ENCODE results near the gene GLUD1. TPM values are rescaled to one million over a fixed set of nuclear protein-coding genes. Genes with fewer than 3 reads are reported as not detected.
"Not testable (repeated sequence)": the region's sequence is repeated elsewhere in the genome, so short reads cannot be mapped to it uniquely, and the experiment has no call there.

The GLUD1 gene
- total RNA-seq, 2 experiments from 2014 or later: 85.8 to 111 TPM

DNA sequence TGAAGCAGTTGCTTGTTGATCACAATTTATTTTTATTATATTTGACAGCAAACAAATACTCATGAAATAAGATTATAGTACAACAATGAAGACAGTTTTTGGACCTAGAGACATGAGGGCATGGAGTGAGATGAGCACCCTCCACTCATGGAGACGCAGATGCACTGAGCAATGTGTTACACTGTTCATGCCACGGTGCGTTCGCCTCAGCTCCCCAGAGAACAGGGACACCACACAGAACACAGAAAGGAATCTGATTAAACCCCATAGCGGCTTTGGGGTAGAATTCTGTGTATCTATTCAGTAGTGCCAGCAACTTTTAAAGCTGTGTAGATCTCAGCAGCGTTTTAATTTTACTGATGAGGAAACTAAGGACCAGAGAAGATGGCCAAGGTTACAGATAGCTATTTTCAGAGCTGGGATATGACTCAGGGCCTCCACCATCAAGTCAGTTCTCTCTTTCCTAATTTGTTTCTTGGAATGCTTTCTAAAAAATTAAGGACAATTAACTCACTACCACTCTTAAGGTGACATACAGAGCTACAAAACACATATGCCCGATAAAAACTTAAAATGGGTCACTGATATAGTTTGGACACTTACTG lies 41.0 kb downstream of the GLUD1 start:
- CTCF ChIA-PET: interaction anchor here (0.5 to 0.8 kb wide), 2 partner anchors 14 to 115 kb away, joined by 4 read pairs; no protein-coding TSS in a partner anchor
- H3K27ac Mint-ChIP-seq: no peak overlapping the region
- no peaks in the 10 kb centered on the region for H3K9me3 Mint-ChIP-seq (ENCODE audit: low read depth)
- H3K4me3 Mint-ChIP-seq: no peak overlapping the region
- DNase-seq (no peak), ATAC-seq (no peak)
- H3K27me3 Mint-ChIP-seq: no peaks in the 10 kb centered on the region
- H3K36me3 Mint-ChIP-seq: peaks cover 33% of the 10 kb centered on the region
- no peaks in the 10 kb centered on the region for H3K4me1 Mint-ChIP-seq

DNA sequence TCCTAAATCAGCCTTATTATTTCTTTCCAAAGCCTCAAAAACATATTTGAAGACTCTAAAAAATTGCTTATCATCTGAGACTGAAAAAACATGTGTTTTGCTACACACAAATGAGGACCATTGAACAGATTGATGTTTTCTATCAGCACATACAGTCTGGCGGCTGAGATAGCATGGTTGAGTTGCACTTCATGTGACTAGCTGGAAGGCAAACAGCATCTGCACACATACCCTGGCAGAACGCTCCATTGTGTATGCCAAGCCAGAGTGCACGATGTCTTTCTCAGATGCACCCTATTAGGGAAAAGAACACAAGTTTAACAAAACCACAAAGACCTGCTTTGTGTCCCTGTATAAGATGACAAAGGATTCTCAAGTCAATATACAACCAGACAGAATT lies 41.5 kb downstream of the GLUD1 start:
- Mint-ChIP-seq H3K4me3 (no peak overlapping the region), H3K4me1 (no peaks in the 10 kb centered on the region), H3K27ac (no peak overlapping the region), H3K9me3 (ENCODE audit: low read depth) (no peaks in the 10 kb centered on the region), H3K27me3 (no peaks in the 10 kb centered on the region), H3K36me3 (peaks cover 31% of the 10 kb centered on the region)
- DNase-seq (no peak), ATAC-seq (no peak)
- CTCF ChIA-PET: interaction anchor here (0.5 to 0.8 kb wide), 2 partner anchors 13 to 114 kb away, joined by 4 read pairs; no protein-coding TSS in a partner anchor

GRCh38 chr10:87045434-87045938 lies 49.2 kb downstream of the GLUD1 start:
- CTCF ChIA-PET: no interaction called here
- Mint-ChIP-seq H3K4me3 (no peak overlapping the region), H3K9me3 (ENCODE audit: low read depth) (no peaks in the 10 kb centered on the region), H3K27ac (no peak overlapping the region), H3K36me3 (peaks cover 20% of the 10 kb centered on the region), H3K4me1 (no peaks in the 10 kb centered on the region), H3K27me3 (no peaks in the 10 kb centered on the region)
- DNase-seq: no peak
- ATAC-seq: no peak

DNA sequence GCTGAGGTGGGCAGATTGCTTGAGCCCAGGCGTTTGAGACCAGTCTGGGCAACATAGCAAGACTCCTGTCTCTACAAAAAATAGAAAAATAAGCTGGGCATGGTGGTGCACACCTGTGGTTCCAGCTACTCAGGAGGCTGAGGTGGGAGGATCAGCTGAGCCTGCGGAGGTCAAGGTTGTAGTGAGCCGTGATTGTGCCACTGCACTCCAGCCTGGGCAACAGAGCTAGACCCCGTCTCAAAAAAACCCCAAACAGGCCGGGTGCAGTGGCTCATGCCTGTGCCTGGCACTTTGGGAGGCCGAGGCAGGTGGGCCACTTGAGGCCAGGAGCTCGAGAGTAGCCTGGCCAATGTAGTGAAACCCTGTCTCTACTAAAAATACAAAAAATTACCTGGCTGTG lies 51.1 kb downstream of the GLUD1 start:
- H3K27ac Mint-ChIP-seq; ATAC-seq; H3K9me3 Mint-ChIP-seq (ENCODE audit: low read depth); DNase-seq; H3K27me3 Mint-ChIP-seq; H3K4me1 Mint-ChIP-seq; H3K4me3 Mint-ChIP-seq: not testable (repeated sequence)
- CTCF ChIA-PET: interaction anchor here (1.3 kb wide), 1 partner anchor 15 kb away, joined by 3 read pairs; no protein-coding TSS in a partner anchor
- H3K36me3 Mint-ChIP-seq: peaks cover 15% of the 10 kb centered on the region

- DNase-seq (no peak), ATAC-seq (no peak)
- CTCF ChIA-PET: no interaction called here
- Mint-ChIP-seq H3K27ac (no peak overlapping the region), H3K4me3 (no peak overlapping the region), H3K4me1 (no peaks in the 10 kb centered on the region), H3K9me3 (ENCODE audit: low read depth) (no peaks in the 10 kb centered on the region), H3K36me3 (peaks cover 3% of the 10 kb centered on the region), H3K27me3 (peaks cover 4% of the 10 kb centered on the region)
Measured at GRCh38 chr10:87038786-87039185, 55.9 kb downstream of the GLUD1 start.

GRCh38 chr10:87038286-87038717 lies 56.3 kb downstream of the GLUD1 start:
- no peak overlapping the region for H3K27ac Mint-ChIP-seq
- ATAC-seq: no peak
- H3K27me3 Mint-ChIP-seq: peaks cover 4% of the 10 kb centered on the region
- H3K4me3 Mint-ChIP-seq: no peak overlapping the region
- CTCF ChIA-PET: no interaction called here
- DNase-seq: no peak
- no peaks in the 10 kb centered on the region for H3K4me1 Mint-ChIP-seq
- peaks cover 3% of the 10 kb centered on the region for H3K36me3 Mint-ChIP-seq
- H3K9me3 Mint-ChIP-seq (ENCODE audit: low read depth): no peaks in the 10 kb centered on the region

DNA sequence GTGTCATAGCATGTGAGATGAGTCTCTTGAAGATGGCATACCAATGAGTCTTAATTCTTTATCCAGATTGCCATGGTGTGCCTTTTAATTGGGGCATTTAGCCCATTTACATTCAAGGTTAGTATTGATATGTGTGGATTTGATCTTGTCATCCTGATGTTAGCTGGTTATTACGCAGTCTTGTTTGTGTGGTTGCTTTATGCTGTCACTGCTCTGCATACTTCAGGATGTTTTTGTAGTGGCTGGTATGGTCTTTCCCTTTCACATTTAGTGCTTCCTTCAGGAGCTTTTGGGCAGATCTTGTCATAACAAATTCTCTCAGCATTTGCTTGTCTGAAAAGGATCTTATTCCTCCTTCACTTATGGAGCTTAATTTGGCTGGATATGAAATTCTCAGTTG lies 58.0 kb downstream of the GLUD1 start:
- ATAC-seq (peak; percentile 36), DNase-seq (no peak)
- no peak overlapping the region for H3K27ac Mint-ChIP-seq
- peaks cover 14% of the 10 kb centered on the region for H3K27me3 Mint-ChIP-seq
- no peaks in the 10 kb centered on the region for H3K4me1 Mint-ChIP-seq
- CTCF ChIA-PET: no interaction called here
- H3K36me3 Mint-ChIP-seq: no peaks in the 10 kb centered on the region
- H3K4me3 Mint-ChIP-seq: no peak overlapping the region
- no peaks in the 10 kb centered on the region for H3K9me3 Mint-ChIP-seq (ENCODE audit: low read depth)

GRCh38 chr10:87030912-87031635 lies 63.6 kb downstream of the GLUD1 start:
- CTCF ChIA-PET: interaction anchor here (0.7 kb wide), 1 partner anchor 672 kb away, joined by 3 read pairs; no protein-coding TSS in a partner anchor
- H3K4me3 Mint-ChIP-seq: no peak overlapping the region
- peaks cover 3% of the 10 kb centered on the region for H3K4me1 Mint-ChIP-seq
- no peak overlapping the region for H3K27ac Mint-ChIP-seq
- H3K36me3 Mint-ChIP-seq: no peaks in the 10 kb centered on the region
- no peaks in the 10 kb centered on the region for H3K9me3 Mint-ChIP-seq (ENCODE audit: low read depth)
- ATAC-seq: no peak
- H3K27me3 Mint-ChIP-seq: peaks cover 14% of the 10 kb centered on the region
- no peak for DNase-seq

DNA sequence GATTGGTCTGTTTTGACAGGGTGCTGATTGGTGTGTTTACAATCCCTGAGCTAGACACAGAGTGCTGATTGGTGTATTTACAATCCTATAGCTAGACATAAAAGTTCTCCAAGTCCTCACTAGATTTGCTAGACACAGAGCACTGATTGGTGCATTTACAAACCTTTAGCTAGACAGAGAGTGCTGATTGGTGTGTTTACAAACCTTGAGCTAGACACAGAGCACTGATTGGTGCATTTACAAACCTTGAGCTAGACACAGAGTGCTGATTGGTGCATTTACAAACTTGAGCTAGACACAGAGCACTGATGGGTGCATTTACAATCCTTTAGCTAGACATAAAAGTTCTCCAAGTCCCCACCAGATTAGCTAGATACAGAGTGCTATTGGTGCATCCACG lies 64.2 kb downstream of the GLUD1 start:
- H3K9me3 Mint-ChIP-seq (ENCODE audit: low read depth); ATAC-seq; H3K27ac Mint-ChIP-seq; H3K4me1 Mint-ChIP-seq; H3K36me3 Mint-ChIP-seq; DNase-seq; H3K4me3 Mint-ChIP-seq; CTCF ChIA-PET: not testable (repeated sequence)
- peaks cover 14% of the 10 kb centered on the region for H3K27me3 Mint-ChIP-seq

DNA sequence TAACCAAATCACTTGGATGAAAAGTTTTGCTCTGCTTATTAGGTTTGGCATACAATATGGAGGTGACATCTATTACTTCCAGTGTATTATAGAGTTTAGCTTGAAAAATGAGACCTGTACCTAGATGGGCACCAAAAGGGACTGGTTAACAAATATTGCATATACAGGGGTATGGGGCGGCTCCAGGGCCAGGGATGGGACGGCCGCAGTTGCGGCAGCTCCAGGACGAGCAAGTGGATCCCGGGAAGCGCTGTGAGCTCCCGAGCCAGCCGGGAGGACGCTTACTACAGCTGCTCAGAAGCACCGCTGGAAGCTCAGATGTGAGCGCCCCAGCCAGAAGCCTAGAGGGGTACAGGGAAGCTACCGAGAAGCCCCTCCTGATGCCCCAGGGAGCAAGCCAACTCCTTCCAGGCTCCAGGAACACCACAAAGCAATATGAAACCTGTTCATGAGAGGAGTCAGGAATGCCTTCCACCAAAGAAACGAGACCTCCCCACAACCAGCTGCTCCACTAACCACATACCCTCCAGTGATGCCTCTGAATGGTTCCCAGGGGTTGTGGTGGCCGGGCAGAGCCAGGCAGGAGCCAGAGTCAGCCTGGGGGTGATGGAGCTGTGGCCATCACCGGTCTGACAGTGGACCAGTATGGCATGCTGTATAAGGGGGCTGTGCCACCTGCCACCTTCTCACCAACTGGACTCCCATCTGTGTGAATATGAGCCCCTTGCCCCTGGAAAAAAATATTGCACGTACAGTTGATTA lies 67.7 kb downstream of the GLUD1 start:
- H3K27ac Mint-ChIP-seq; DNase-seq; H3K9me3 Mint-ChIP-seq (ENCODE audit: low read depth); H3K4me3 Mint-ChIP-seq; CTCF ChIA-PET; H3K27me3 Mint-ChIP-seq; ATAC-seq; H3K36me3 Mint-ChIP-seq: not testable (repeated sequence)
- peaks cover 16% of the 10 kb centered on the region for H3K4me1 Mint-ChIP-seq

GRCh38 chr10:87025285-87025958 lies 69.2 kb downstream of the GLUD1 start:
- not testable (repeated sequence) for H3K27me3 Mint-ChIP-seq; H3K36me3 Mint-ChIP-seq; H3K9me3 Mint-ChIP-seq (ENCODE audit: low read depth); H3K4me3 Mint-ChIP-seq
- ATAC-seq (peak; percentile 90), DNase-seq (peak; percentile 48)
- peak overlapping the region; percentile 75 for H3K27ac Mint-ChIP-seq
- CTCF ChIA-PET: interaction anchor here (0.7 kb wide), 1 partner anchor 1923 kb away, joined by 3 read pairs; no protein-coding TSS in a partner anchor
- H3K4me1 Mint-ChIP-seq: peaks cover 16% of the 10 kb centered on the region

GRCh38 chr10:87020056-87020455 lies 74.6 kb downstream of the GLUD1 start, which contains the start of gene FAM25A:
Gene FAM25A (plus strand): TSS chr10:87020294. CDS start chr10:87020325, 31 bp downstream.
- DNase-seq; H3K27me3 Mint-ChIP-seq; ATAC-seq; CTCF ChIA-PET; H3K36me3 Mint-ChIP-seq; H3K27ac Mint-ChIP-seq; H3K9me3 Mint-ChIP-seq (ENCODE audit: low read depth); H3K4me3 Mint-ChIP-seq; H3K4me1 Mint-ChIP-seq: not testable (repeated sequence)

DNA sequence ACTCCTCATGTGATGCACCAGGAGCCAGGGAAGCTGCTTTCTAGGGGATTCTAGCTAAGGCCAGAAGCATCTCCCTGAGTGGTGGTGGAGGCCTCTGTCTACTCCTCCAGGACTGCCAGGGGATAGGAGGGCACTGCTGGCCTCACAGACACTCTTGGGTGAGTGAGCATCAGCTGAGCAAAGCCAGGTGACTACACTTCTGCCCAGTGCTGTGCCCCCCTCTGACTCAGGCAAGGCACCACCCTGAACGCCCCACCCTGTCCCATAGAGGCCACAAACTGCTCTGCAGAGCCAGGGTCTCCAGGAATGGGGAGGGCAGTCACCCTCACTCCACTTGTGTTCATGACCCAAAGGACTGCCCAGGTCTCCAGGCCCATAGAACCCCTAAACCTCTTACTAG lies 75.1 kb downstream of the GLUD1 start:
- H3K27me3 Mint-ChIP-seq; CTCF ChIA-PET; H3K27ac Mint-ChIP-seq; H3K4me1 Mint-ChIP-seq; ATAC-seq; H3K36me3 Mint-ChIP-seq; DNase-seq; H3K4me3 Mint-ChIP-seq; H3K9me3 Mint-ChIP-seq (ENCODE audit: low read depth): not testable (repeated sequence)
